Activated naive CD8-positive, alpha-beta T cell (primary cell): ENCODE results near the gene SEMA4F.

ENCODE experiments used
- H3K27ac Mint-ChIP-seq: one replicate; pipeline ENCODE4 v1.8.0; 2021; ENCODE audit warnings: mixed read lengths
- H3K27me3 Mint-ChIP-seq: one replicate; pipeline ENCODE4 v1.8.0; 2021; ENCODE audit warnings: mixed read lengths
- H3K36me3 Mint-ChIP-seq: one replicate; pipeline ENCODE4 v1.8.0; 2021; ENCODE audit warnings: mixed read lengths
- H3K4me1 Mint-ChIP-seq: one replicate; pipeline ENCODE4 v1.8.0; 2021; ENCODE audit warnings: low read depth, mixed read lengths
- H3K4me3 Mint-ChIP-seq: one replicate; pipeline ENCODE4 v1.8.0; 2021; ENCODE audit warnings: mild to moderate bottlenecking, mixed read lengths
- H3K9me3 Mint-ChIP-seq: one replicate; pipeline ENCODE4 v1.8.0; 2021; ENCODE audit warnings: low read depth, mixed read lengths

Gene SEMA4F

GRCh38 chr2:74646201-74646600 is 7.8 kb upstream of the SEMA4F start:
- Mint-ChIP-seq H3K27ac (no peak overlapping the region), H3K27me3 (peaks cover 19% of the 10 kb centered on the region), H3K36me3 (peaks cover 10% of the 10 kb centered on the region), H3K4me3 (no peak overlapping the region), H3K4me1 (peaks cover 2% of the 10 kb centered on the region), H3K9me3 (no peaks in the 10 kb centered on the region)

DNA sequence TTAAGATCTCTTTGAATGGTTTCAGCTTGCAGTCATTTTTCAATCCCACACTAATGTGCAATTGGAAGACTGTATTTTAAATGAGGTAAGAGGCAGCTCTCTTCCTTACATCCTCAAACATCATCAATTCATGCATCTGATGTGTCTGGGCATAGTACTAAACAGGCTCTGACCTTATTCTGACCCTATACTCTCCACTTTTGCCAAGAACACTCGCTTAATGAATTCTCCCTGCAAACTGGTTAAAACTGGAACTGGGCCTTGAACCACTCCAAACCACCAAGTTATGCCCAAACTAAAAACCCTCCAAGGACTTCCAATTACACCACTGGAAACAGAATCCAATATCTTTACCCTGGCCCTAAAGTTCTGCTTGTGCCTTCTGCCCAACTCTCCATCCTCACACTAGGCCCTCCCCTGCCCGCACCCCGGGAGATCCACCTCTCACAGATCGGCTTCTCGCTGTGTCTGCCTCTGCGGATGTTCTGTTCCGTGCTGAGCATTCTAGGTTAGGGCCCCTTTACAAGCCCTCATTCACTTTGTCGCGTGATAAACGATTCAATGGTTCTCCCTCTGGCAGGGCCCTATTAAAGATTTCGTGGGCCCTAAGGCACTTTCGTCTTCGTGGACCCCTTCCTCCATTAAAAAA is 7.1 kb upstream of the SEMA4F start:
- Mint-ChIP-seq H3K9me3 (no peaks in the 10 kb centered on the region), H3K27ac (no peak overlapping the region)

DNA sequence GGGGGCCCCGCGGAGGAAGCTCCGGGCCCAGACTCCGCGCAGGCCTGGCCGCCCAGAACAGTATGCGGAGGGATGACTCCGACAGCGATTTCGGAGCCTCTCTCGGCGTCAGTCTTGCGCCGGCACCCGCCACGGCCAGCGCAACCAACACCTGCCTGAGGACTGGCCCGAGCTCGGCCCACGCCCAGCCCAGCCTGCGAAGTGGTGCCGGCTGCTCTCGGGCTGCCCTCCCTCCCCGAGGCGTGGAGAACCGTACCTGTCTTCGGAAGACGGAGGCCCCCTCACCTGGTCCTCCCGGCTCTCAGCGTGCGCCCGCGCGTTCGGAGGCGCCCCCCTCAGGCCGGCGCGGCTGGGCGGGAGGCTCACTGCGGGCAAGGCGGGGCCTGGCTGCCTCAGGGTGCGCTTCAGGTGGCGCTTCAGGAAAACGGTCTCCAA is 6.0 kb upstream of the SEMA4F start, which contains the start of gene M1AP:
Gene M1AP (minus strand): TSS at position 322 of the 435 bp plus-strand sequence. CDS start 8,055 bp downstream, outside the sequence.
- H3K27ac Mint-ChIP-seq: no peak within 1 kb of the TSS
- peaks cover 10% of the 10 kb centered on the region for H3K36me3 Mint-ChIP-seq
- H3K4me1 Mint-ChIP-seq: peaks cover 6% of the 10 kb centered on the region
- H3K4me3 Mint-ChIP-seq: peak within 1 kb of the TSS; percentile 17
- no peaks in the 10 kb centered on the region for H3K9me3 Mint-ChIP-seq
- peaks cover 17% of the 10 kb centered on the region for H3K27me3 Mint-ChIP-seq

More for the DNA sequence above, 7.1 kb upstream of the SEMA4F start:
- peaks cover 2% of the 10 kb centered on the region for H3K4me1 Mint-ChIP-seq
- H3K27me3 Mint-ChIP-seq: peaks cover 19% of the 10 kb centered on the region
- H3K4me3 Mint-ChIP-seq: no peak overlapping the region
- peaks cover 10% of the 10 kb centered on the region for H3K36me3 Mint-ChIP-seq

DNA sequence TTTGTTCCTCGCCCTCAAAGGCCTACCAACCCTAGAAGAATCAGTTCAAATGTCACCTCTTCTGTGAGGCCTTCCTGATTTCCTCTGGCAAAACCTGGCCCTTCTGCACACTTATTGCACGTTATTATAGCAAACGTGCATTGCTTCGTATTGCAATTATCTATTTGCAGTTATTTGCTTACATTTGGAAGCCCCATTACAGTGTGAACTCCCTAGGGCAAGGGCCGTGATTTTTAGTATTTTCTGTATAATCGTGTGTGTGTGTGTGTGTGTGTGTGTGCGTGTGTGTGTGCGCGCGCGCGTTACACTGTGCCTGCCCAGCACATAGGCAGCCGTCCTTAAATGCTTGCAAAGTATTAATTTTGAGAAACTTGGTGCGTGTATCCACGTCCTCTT is 460 bp upstream of the SEMA4F start:
- H3K4me3 Mint-ChIP-seq: peak overlapping the region; percentile 84
- H3K27ac Mint-ChIP-seq: no peak overlapping the region
- peaks cover 9% of the 10 kb centered on the region for H3K27me3 Mint-ChIP-seq
- peaks cover 2% of the 10 kb centered on the region for H3K36me3 Mint-ChIP-seq
- H3K4me1 Mint-ChIP-seq: peaks cover 20% of the 10 kb centered on the region
- H3K9me3 Mint-ChIP-seq: no peaks in the 10 kb centered on the region

DNA sequence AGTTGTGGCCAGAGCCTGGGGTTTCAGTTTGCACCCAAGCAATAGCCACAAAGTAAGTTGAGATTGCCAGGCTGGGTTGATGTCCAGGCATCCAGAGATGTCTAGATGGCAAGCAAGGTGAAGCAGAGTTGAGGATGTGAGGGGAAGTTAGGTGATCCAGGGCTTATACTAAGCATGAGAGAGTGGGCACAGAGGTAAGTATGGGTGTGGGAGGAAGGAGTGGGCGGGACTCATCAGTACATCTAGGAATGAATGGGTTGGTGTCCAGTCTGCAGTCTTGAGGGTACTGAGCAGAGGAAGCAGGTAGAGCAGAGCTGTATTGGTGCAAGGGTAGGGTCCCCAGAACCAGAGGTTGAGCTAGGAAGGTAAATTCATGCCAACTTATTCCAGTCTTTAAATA is 1.5 kb downstream of the SEMA4F start:
- H3K36me3 Mint-ChIP-seq: no peaks in the 10 kb centered on the region
- peak overlapping the region; percentile 84 for H3K4me3 Mint-ChIP-seq
- H3K27me3 Mint-ChIP-seq: no peaks in the 10 kb centered on the region
- H3K27ac Mint-ChIP-seq: no peak overlapping the region
- H3K4me1 Mint-ChIP-seq: peaks cover 20% of the 10 kb centered on the region
- no peaks in the 10 kb centered on the region for H3K9me3 Mint-ChIP-seq

DNA sequence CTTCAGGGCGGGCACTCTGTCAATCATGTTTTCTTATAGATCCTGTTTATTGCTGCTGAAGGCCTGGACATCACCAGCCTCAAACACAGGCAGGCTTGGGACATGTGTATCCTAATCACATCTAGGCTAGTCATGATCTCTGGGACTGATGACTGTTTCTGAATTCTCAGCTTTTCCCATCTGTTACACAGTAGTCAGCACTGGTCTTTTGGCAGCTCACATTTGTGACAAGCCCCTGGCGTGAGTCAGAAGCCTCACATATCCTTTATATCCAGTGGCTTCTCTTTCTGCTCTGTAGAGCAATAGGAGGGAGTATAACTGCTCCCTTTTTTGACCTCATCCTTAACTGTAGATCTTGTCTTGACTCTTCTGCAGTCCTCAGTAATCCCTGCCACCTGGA is 4.5 kb downstream of the SEMA4F start:
- H3K36me3 Mint-ChIP-seq: peaks cover 3% of the 10 kb centered on the region
- H3K4me1 Mint-ChIP-seq: peaks cover 14% of the 10 kb centered on the region
- no peak overlapping the region for H3K4me3 Mint-ChIP-seq
- no peaks in the 10 kb centered on the region for H3K9me3 Mint-ChIP-seq
- no peak overlapping the region for H3K27ac Mint-ChIP-seq
- H3K27me3 Mint-ChIP-seq: no peaks in the 10 kb centered on the region

- H3K4me1 Mint-ChIP-seq: peaks cover 12% of the 10 kb centered on the region
These were observed 5.4 kb downstream of the SEMA4F start for GRCh38 chr2:74659462-74659861.

GRCh38 chr2:74668087-74668486 is 14.0 kb downstream of the SEMA4F start:
- H3K27me3 Mint-ChIP-seq: no peaks in the 10 kb centered on the region
- no peaks in the 10 kb centered on the region for H3K9me3 Mint-ChIP-seq
- H3K27ac Mint-ChIP-seq: no peak overlapping the region
- H3K36me3 Mint-ChIP-seq: peaks cover 11% of the 10 kb centered on the region
- H3K4me3 Mint-ChIP-seq: no peak overlapping the region
- H3K4me1 Mint-ChIP-seq: no peaks in the 10 kb centered on the region

More at GRCh38 chr2:74659462-74659861, 5.4 kb downstream of the SEMA4F start:
- Mint-ChIP-seq H3K36me3 (peaks cover 3% of the 10 kb centered on the region), H3K27me3 (no peaks in the 10 kb centered on the region), H3K4me3 (no peak overlapping the region), H3K27ac (no peak overlapping the region), H3K9me3 (no peaks in the 10 kb centered on the region)

GRCh38 chr2:74670263-74670662 is 16.2 kb downstream of the SEMA4F start:
- Mint-ChIP-seq H3K4me3 (no peak overlapping the region), H3K4me1 (no peaks in the 10 kb centered on the region), H3K27ac (no peak overlapping the region), H3K9me3 (no peaks in the 10 kb centered on the region), H3K27me3 (no peaks in the 10 kb centered on the region), H3K36me3 (peaks cover 16% of the 10 kb centered on the region)

DNA sequence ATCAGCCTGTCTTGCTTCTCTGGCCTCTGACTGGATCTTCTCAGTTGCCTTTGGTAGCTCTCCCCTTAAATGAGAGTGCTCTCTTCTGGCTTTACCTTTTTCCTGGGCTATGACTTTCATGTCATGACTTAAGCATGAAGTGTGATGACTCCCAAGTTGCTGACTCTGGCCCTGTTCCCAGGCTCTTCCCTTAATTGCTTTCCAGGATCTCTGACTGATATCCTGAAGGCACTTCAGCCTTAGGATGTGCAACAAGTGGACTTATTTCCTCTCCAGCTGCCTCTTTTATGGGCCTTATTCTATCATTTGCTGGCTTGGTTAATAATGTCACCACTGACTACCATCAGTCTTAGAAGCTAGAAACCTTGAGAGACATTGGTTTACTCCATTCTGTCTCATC is 17.4 kb downstream of the SEMA4F start:
- no peak overlapping the region for H3K4me3 Mint-ChIP-seq
- H3K27ac Mint-ChIP-seq: no peak overlapping the region
- no peaks in the 10 kb centered on the region for H3K9me3 Mint-ChIP-seq
- H3K4me1 Mint-ChIP-seq: no peaks in the 10 kb centered on the region
- no peaks in the 10 kb centered on the region for H3K27me3 Mint-ChIP-seq
- H3K36me3 Mint-ChIP-seq: peaks cover 23% of the 10 kb centered on the region

DNA sequence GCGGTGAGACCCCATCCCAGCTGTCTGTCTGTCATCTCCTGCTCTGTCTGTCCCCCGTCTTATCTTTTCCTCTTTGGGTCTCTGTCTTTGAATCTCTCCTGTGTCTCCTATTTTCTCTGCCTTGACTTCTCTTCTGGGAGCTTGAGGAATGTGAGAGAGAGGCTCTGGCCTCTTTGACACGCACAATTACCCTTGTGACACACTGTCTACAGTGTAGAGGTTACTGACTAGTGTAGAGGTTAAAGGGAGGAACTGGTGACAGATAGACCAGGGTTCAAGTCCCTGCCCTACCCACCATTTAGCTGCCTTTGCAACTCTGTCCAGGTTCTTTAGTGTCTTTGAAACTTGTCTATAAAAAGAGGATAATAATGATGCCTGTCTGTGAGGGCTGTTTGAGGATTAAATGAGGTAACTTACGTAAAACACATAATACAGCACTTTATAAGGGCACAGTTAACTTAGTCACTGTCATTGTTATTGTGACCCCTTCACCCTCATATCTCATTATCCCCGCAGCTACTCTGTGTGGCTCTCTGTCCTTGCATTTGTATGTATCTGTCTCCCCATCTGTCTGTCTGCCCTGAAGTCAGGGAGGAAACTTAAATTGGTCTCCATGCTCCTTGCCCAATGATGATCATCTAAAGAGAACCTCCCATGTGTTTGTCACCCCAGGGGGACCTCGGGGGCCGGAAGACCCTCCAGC is 19.9 kb downstream of the SEMA4F start:
- no peaks in the 10 kb centered on the region for H3K27me3 Mint-ChIP-seq
- no peaks in the 10 kb centered on the region for H3K4me1 Mint-ChIP-seq
- no peaks in the 10 kb centered on the region for H3K9me3 Mint-ChIP-seq
- H3K36me3 Mint-ChIP-seq: peaks cover 27% of the 10 kb centered on the region
- H3K27ac Mint-ChIP-seq: no peak overlapping the region
- H3K4me3 Mint-ChIP-seq: no peak overlapping the region

- no peaks in the 10 kb centered on the region for H3K27me3 Mint-ChIP-seq
- peaks cover 28% of the 10 kb centered on the region for H3K36me3 Mint-ChIP-seq
- no peaks in the 10 kb centered on the region for H3K4me1 Mint-ChIP-seq
- H3K4me3 Mint-ChIP-seq: no peak overlapping the region
- no peak overlapping the region for H3K27ac Mint-ChIP-seq
- no peaks in the 10 kb centered on the region for H3K9me3 Mint-ChIP-seq
These were observed 21.0 kb downstream of the SEMA4F start for GRCh38 chr2:74675090-74675489.

DNA sequence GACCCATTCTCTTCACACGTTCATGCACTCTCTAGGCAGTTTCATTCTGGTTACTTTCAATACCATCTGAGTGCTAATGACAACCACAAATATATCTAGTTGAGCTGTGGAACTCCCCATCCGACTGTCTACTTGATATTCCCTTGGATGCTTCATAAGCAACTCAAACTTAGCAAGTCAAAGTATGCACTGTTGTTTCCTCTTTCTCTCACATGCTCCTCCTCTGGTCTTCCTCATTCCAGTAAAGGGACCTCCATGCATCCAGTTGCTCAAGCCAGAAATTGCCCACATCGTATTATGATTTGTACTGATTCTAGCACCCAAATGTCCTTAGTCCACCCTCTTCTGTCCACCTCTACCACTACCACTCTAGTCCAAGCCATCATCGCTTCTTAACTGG is 22.3 kb downstream of the SEMA4F start:
- Mint-ChIP-seq H3K27ac (no peak overlapping the region), H3K4me1 (no peaks in the 10 kb centered on the region), H3K27me3 (no peaks in the 10 kb centered on the region), H3K4me3 (no peak overlapping the region), H3K9me3 (no peaks in the 10 kb centered on the region), H3K36me3 (peaks cover 22% of the 10 kb centered on the region)

GRCh38 chr2:74679615-74680014 is 25.6 kb downstream of the SEMA4F start:
- no peaks in the 10 kb centered on the region for H3K9me3 Mint-ChIP-seq
- no peaks in the 10 kb centered on the region for H3K27me3 Mint-ChIP-seq
- no peak overlapping the region for H3K4me3 Mint-ChIP-seq
- no peaks in the 10 kb centered on the region for H3K4me1 Mint-ChIP-seq
- H3K27ac Mint-ChIP-seq: no peak overlapping the region
- H3K36me3 Mint-ChIP-seq: peaks cover 21% of the 10 kb centered on the region

DNA sequence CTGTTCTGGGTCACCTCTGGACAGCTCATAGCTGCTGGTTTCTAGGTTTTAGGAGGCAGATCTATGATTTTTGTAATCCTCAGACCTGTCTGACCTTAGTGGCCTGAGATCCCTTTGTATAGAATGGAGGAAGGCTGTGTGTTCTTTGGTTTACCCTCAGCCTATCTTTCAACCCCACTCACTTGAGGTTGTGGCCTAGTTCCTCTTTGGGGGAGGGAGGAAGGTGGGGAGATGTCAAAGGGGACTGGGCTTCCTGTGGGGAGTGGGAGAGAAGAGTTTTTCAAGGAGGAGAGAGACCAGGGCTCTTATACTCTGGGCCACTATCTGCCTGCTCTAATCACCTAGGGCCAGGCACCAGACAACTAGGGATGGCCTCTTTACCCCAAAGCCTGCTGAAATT is 28.5 kb downstream of the SEMA4F start:
- Mint-ChIP-seq H3K27me3 (no peaks in the 10 kb centered on the region), H3K4me1 (no peaks in the 10 kb centered on the region), H3K36me3 (peaks cover 14% of the 10 kb centered on the region), H3K4me3 (no peak overlapping the region), H3K27ac (no peak overlapping the region), H3K9me3 (no peaks in the 10 kb centered on the region)
